Eye (tissue), 1 donor: ENCODE measurements around the gene AHNAK2.
"Not testable (repeated sequence)": the region's sequence is repeated elsewhere in the genome, so short reads cannot be mapped to it uniquely, and the experiment has no call there.

Source experiments
- DNase-seq: peaks from one replicate; pipeline ENCODE4 v3.0.0-alpha.2; 2015

Gene AHNAK2

DNA sequence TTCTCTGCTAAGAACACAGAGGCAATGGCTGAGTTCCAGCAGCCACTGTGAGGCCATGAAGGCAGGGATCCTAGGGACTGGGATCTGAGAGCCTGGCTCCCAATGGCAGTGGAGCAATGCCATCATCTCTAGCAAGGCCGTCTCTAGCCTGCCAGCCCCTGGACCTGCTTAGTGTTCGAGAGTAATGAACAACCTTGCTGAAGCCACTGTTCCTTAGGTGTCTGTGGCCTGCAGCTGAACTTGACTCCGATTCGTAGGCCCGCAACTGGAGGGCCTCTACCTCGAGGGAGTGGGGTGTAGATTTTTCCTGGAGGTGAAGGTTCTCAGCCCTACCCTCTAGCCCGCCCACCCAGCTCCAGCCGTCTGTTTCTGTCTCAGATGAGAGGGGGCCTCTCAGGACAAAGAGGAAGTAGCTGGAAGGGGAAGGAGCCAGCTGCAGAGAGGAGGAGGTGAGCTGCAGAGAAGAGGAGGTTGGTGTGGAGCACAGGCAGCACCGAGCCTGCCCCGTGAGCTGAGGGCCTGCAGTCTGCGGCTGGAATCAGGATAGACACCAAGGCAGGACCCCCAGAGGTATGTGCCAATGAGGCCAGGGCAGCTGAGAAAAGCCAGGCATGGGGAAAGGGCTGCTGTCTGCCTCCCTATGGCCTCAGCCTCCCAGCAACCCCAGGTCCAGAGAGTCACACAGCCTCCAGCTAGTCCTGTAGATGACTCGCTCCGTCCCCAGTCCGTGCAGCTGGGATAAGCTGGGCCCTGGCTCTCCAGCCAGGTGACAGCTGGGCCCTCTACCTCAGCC, 53.6 kb downstream of the AHNAK2 start, which contains the start of gene PLD4:
Gene PLD4, plus strand, starts transcription at position 459 of the 793 bp plus-strand sequence. CDS start 2,262 bp downstream, outside the sequence.
- DNase-seq: no peak

GRCh38 chr14:104923640-104924420, 54.3 kb downstream of the AHNAK2 start:
- DNase-seq: no peak

- no peak for DNase-seq
Measured at GRCh38 chr14:104919993-104920315, 58.2 kb downstream of the AHNAK2 start.

GRCh38 chr14:104919152-104919992, 58.8 kb downstream of the AHNAK2 start:
- not testable (repeated sequence) for DNase-seq

DNA sequence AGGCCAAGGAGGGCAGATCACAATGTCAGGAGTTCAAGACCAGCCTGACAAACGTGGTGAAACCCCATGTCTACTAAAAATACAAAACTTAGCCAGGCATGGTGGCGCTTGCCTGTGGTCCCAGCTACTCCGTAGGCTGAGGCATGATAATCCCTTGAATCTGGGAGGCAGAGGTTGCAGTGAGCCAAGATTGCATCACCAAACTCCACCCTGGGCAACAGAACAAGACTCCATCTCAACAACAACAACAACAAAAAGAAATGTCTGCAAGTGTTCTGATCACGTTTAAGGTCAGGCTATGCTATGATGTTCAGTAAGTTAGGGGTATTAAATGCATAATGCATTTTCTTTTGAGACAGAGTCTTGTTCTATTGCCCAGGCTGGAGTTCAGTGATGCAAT, 60.2 kb downstream of the AHNAK2 start:
- DNase-seq: no peak

- DNase-seq: peak; percentile 54
Measured at GRCh38 chr14:104917116-104917515, 61.1 kb downstream of the AHNAK2 start.

DNA sequence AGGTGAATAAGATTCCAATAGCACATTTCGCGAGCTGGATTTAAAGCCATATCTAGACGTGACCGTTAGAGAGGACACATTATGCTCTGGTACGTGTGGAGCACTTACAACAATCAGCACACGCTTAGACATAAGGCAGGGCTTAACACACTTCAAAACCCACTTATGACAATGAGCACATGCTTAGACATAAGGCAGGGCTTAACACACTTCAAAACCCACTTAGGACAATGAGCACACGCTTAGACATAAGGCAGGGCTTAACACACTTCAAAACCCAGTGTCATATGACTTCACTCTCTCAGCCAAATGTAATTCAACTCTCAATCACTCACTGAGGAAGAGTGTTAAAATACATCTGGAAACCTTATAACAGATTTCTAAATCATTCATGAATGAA, 64.7 kb downstream of the AHNAK2 start:
- DNase-seq: no peak

GRCh38 chr14:104912053-104912452, 66.1 kb downstream of the AHNAK2 start:
- DNase-seq: no peak

DNA sequence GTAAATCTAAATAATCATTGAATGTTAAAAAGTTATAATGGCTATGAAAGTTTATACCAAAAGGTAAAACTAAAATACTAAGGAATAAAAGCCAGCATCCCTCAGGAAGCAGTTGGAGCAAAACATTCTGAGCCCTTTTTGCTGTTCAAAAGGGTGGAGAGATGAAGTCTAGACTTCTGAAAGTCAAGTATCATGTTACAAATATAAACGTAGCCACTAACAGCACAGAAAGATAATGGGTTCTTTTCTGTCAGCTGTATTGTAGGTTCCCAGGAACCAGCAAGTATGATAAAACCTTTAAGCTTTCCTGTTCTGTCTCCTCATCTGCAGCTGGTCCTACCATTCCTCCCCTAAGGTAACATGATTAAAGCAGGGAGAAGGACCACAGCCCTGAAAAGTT, 69.9 kb downstream of the AHNAK2 start:
- no peak for DNase-seq

DNA sequence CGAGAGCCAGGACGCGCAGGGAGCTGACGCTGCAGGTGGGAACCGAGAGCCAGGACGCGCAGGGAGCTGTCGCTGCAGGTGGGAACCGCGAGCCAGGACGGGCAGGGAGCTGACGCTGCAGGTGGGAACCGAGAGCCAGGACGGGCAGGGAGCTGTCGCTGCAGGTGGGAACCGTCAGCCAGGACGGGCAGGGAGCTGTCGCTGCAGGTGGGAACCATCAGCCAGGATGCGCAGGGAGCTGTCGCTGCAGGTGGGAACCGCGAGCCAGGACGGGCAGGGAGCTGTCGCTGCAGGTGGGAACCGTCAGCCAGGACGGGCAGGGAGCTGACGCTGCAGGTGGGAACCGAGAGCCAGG, 72.6 kb downstream of the AHNAK2 start:
- not testable (repeated sequence) for DNase-seq

DNA sequence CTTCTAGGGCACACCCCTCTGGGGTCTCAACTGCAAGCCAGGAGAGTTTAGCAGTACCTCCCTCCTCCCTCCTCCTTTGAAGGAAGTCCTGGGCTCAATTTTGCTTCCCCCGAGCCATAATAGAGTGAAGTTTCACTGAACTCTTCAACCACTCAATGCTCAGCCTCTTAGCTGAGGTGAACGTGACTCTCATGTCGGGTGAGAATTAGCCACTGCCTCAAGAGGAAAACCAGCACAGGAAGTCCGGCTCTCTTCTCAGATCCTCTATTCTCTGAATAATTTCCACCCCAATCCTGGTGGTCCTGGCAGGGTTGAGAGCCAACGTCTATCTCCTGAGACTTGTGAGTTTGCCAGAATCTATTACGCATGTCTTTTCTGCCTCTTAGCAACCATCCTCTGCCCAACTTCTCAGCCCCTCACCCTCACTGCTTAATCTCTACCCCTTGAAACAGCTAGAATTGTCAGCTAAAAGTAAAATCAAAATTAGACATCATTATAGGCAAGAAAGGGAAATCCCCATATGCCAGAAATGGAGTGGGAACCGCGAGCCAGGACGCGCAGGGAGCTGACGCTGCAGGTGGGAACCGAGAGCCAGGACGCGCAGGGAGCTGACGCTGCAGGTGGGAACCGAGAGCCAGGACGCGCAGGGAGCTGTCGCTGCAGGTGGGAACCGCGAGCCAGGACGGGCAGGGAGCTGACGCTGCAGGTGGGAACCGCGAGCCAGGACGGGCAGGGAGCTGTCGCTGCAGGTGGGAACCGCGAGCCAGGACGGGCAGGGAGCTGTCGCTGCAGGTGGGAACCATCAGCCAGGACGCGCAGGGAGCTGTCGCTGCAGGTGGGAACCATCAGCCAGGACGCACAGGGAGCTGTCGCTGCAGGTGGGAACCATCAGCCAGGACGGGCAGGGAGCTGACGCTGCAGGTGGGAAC, 73.3 kb downstream of the AHNAK2 start:
- DNase-seq: not testable (repeated sequence)

DNA sequence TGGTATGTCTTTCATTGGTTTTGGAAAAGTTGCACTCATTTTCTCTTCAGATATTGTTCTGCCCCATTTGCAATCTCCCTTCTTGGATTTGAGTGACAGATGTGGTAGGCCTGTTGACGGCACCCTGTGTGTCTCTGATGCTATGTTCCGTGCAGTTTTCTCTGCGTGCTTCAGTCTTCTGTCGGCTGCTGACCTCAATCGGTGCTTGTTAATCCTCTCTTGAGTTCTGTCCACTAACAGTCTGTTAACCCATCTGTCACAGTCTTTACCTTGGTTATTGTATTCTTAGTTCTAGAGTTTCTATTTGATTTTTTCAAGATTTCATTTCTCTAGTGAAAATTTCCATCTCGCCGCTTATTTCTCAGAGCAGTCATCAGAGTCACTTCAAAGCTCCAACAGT, 74.2 kb downstream of the AHNAK2 start:
- DNase-seq: peak; percentile 17

DNA sequence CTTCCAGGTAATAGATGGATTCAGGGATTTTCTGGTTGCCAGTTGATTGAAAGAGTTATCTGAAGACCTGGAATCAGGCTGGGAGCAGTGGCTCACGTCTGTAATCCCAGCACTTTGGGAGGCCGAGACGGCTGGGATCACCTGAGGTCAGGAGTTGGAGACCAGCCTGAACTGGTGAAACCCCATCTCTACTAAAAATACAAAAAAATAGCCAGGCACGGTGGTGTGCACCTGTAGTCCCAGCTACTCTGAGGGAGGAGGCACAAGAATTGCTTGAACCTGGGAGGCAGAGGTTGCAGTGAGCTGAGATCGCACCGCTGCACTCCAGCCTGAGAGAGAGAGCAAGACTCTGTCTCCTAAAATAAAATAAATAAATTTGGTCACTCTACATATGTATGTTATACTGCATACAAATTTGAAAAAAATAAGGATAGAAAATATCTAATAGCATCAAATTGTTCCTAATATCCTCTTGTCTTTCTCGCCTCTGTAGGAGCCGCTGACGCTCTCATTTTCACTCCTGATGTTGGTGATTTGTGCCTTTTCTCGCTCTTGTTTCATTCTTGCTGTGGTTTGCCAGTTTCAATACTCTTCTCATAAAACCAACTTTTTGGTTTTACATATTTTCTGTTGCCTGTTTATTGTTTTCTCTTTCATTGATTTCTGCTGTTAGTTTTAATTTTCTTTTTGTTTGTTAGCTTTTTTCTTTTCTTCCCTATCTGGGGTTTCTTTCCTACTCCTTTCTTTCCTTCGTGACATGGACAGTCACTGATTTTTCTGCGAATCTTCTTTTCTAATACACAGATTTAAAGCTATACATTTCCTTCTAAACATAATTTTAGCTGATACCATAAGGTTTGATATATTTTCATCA, 77.3 kb downstream of the AHNAK2 start:
- DNase-seq: no peak

DNA sequence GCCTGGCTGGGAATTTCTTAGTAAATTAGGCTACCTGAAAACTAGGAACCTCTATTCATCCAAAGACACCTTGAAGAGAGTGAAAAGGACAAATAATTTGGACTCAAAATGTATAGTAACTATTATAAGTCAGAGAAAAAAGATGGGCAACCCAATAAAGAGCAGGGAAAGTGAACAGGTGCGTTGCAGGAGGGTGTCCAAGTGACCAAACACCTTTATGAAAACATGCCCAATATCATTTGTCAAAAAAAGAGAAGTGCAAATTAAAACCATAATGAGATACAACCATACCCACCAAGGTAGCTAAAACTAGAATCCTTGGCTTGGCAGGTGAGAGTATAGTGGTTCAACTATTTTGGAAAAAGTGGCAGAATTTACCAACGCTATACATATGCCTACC, 78.4 kb downstream of the AHNAK2 start:
- no peak for DNase-seq

GRCh38 chr14:104898870-104899510, 79.2 kb downstream of the AHNAK2 start:
- DNase-seq: no peak

GRCh38 chr14:104898195-104898558, 80.0 kb downstream of the AHNAK2 start:
- no peak for DNase-seq

DNA sequence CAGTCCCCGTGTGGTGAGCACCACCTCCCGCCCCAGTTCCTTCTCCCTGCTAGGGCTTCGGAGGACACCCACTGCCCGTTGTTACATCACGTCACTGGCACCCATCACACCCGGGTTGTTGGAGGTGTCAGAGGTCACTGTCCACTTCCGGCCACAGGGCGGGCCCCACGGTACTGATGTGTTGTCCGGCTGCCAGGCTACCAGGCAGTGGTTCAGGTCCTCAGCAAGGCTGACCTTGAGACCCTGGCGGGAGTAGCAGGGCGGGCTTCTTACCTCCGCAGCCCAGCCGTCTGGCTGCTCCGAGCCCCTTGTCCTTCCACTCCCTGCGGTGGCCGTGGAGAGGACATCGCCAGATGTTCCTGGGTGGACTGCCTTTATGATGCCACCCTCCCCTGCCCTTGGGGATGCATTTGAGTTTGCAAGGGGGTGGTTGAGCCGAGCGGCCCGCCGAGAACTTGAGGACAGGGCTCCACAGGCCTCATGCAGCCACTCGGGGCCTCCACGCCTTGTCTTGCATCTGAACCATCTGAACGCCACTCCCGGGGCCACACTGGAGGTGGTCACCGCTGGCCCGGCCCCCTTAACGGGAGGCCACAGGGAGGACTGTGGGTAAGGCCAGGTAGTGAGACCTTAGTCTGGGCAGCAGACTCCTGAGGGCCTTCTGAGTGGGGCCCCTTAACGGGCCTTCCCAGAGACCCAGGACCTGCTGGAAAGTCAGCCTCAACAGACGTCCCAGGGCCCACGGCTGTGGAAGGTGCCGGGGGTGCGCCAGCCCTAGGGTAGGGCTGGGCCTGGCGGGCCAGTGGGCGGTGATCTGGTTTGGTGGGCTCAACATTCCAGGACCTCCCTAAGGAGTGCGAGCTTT, 80.6 kb downstream of the AHNAK2 start:
- DNase-seq: no peak

- peak; percentile 25 for DNase-seq
Measured at GRCh38 chr14:104895786-104896661, 82.2 kb downstream of the AHNAK2 start.
